Activated CD4-positive, alpha-beta T cell treated with anti-CD3 and anti-CD28 coated beads, Interleukin-2, Interleukin-6, amounts not matched to agents 100 ng/mL and 50 ng/mL, durations not matched to agents 16 hours and 8 hours (primary cell): ENCODE data around the gene DSP.

Source experiments
- DNase-seq: peaks from one replicate; pipeline ENCODE4 v3.0.0-alpha.2; 2020

DSP gene

GRCh38 chr6:7540595-7540994, 876 bp upstream of the DSP start:
- DNase-seq, result no peak

DNA sequence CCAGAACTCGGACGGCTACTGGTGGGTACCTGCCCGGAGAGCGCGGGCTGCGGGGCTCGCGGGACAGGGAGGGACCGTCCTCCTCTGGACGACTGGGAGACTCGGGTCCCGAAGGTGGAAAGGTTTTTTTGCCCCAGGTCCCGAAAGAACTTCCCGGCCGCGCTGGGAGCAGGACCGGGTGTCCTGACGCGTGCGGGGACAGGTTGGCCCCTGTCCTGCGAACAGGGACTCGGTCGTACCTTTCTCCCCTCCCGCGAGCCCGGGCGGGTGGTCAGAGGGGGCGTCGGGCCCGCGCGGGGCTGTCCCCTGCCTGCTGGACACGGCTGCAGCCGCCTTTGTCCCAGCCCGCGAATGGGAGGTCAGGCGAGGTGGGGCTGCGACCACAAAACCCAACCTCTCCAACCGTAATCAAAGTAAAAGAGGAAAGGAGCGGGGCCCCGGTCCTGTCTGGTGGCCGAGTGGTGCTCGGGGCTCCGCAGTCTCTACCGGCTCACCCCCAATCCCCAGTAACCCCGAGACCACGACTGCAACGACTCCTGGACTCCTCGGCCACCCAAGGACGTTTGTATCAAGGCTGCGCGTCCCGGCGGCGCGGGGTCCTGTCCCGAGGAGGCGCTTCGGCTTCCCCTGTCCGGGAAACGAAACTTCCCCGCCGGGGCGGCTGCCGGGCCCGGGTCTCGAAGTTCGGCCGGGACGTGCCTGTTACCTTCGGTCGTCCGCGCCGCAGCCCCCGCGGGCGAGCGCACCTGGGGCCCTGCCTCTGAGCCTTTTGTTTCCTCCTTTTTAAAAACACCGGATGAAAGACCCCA, 798 bp downstream of the DSP start:
- no peak for DNase-seq

- no peak for DNase-seq
Observed at GRCh38 chr6:7542874-7543624, 1.6 kb downstream of the DSP start.

GRCh38 chr6:7543789-7544424, 2.4 kb downstream of the DSP start:
- no peak for DNase-seq

GRCh38 chr6:7544597-7544996, 3.1 kb downstream of the DSP start:
- DNase-seq, result no peak

- DNase-seq, result no peak
Observed at GRCh38 chr6:7545316-7546019, 4.0 kb downstream of the DSP start.

- no peak for DNase-seq
Observed at GRCh38 chr6:7546020-7546369, 4.5 kb downstream of the DSP start.

DNA sequence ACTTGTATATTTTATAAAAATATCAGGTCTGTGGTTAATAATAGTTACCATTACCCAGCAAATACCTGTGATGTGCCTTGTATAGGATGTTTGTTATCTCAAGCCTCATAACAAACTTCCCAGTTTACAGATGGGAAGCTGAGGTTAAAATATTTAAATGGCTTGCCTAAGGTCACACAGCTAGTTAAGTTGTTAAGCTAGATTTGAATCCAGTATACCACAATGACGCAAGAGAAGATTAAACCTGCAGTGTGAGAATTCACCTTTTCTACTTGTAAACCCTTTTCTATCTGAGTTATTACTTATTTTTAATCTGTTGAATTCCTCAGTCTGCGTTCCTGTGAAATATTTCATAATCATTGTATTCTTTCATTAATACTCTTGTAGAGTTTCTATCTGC, 4.9 kb downstream of the DSP start:
- DNase-seq, result no peak

DNA sequence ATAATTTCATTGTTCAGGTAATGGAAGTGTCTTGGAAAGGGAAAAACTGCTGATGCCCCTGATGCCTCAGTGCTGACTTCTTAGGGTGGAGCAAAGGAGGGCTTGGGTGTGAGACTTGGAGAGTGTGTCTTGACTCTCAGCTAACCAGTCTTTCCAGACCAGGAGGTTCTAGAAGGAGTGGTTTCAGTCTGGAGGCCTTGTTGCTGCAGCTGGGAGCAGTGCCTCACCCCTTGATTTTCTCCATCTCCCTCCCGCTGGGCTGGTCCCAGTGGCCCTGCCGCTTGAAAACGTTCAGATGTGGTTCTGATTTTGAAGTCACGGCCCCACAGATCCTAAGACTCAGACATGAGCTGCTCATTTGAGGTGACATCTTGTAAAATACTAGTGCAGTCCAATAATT, 5.4 kb downstream of the DSP start:
- DNase-seq, result no peak

DNA sequence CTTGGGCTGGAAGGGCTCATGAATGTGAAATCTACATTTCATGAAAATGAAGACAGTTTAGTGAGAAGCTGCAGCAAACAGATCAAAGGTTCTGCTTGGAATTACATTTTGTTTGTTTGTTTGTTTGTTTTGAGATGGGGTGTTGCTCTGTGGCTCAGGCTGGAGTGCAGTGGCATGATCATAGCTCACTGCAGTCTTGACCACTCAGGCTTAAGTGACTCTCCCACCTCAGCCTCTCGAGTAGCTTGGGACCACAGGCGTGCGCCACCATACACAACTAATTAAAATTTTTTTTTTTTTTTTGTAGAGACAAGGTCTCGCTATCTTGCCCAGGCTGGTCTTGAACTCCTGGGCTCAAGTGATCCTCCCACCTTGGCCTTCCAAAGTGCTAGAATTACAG, 5.8 kb downstream of the DSP start:
- DNase-seq, result no peak

DNA sequence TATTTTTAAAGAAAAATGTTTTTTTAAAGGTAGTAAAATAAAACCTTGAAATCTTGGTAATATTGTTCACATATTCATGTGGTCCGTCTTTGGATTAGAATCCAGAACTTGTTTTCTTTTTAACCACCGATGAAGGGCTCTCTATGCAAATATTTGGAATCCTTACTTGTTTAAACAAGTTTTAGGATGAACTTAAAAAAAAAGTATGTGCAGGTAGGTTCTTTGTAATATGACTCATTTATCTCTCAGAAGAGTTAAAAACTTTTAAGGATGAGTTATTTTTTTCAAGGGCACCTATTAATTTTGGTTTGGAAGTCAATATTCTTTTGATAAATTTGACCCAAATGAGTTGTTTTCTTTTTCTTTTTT, 8.9 kb downstream of the DSP start:
- DNase-seq, result no peak

DNA sequence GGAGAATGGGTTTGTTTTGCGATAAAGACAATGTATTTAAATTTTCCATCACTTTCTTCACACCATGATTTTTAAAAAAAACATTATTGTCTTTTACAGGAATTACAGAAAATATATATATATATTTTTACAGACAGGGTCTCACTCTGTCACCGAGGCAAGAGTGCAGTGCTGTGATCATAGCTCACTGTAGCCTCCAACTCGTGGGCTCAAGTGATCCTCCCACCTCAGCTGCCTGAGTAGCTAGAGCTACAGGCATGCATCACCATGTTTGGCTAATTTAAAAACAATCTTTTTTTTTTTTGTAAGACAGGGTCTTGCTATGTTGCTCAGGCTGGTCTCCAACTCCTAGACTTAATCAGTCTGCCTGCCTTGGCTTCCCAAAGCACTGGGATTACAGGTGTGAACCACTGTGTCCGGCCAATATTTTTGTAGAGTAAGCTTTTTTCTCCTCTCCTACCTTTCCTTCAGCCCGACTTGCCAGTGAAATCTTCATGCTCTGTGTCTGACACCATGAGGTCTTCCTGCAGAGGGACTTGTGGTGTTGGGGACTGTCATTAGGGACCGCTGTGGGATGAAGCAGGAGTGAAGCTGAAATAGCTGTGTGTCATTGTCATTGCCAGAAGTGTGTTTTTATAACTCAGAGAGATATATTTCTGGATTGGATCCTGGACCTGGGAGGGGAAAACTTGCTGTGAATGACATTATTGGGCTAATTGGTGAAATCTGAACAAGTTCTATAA, 13.2 kb downstream of the DSP start:
- DNase-seq, result no peak

- no peak for DNase-seq
Observed at GRCh38 chr6:7555671-7556070, 14.2 kb downstream of the DSP start.

DNA sequence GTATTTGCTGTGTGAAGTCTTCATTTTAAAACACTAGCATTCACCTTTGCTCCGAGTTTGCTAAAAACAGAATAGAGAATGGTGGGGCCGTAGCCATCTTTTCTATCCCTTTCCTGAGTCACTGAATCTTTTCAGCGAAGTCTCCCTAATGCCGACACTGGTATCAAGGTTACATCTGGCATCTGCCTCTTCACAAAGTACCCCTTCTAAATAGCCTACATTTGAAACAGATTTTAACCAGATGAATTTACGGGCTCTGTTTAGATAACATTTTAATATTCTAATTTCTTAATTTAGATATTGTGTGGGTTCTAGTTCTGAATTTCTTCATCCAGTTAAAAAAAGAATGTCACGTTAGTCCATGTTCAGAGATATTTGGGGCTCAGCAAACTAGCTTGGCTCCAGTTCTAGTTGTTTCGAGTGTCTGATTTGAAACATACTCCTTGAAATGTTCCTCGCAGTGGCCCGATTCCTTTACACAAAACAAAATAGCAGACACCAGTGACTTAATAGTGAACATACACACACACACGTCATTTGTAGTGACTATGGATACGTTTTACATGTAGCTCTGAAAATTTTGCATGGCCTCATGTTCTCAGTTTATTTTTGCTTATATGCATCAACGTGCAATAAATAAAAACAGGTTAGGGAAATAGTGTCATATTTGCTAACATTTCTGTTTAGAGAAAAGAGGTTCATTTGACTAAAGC, 15.1 kb downstream of the DSP start:
- DNase-seq, result no peak

GRCh38 chr6:7557652-7558051, 16.2 kb downstream of the DSP start:
- no peak for DNase-seq

DNA sequence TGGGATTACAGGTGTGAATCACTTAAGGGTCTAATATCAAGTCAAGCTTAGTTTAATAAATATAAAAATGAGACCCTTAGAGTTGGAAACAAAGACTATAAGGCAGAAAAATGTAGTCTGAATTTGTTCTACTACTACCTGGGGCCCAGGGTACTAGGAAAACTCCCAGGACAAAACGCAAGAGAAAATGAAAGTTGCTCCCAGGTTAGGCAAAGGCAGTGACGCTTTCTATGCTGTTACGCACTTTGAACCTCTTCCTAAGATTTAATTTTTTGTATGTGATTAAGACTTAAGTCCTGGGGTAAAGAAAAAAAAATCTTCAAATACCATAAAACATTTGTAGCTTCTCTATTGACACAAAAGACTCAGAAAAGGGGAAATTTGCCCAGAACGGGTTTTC, 17.3 kb downstream of the DSP start:
- DNase-seq, result no peak

DNA sequence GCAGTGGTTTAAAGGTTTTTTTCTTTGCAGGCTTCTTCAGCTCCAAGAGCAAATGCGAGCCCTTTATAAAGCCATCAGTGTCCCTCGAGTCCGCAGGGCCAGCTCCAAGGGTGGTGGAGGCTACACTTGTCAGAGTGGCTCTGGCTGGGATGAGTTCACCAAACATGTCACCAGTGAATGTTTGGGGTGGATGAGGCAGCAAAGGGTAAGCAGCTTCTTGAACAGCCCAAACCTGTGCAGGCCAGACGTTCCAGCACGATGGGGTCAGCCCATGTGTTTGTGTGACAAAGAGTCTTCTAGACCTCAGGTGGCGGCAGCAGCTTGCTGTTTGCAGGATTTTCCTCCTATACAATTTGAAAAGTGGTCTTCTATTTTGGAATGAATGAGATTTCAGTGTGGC, 17.7 kb downstream of the DSP start:
- DNase-seq, result no peak

GRCh38 chr6:7559651-7560385, 18.3 kb downstream of the DSP start:
- DNase-seq, result no peak

DNA sequence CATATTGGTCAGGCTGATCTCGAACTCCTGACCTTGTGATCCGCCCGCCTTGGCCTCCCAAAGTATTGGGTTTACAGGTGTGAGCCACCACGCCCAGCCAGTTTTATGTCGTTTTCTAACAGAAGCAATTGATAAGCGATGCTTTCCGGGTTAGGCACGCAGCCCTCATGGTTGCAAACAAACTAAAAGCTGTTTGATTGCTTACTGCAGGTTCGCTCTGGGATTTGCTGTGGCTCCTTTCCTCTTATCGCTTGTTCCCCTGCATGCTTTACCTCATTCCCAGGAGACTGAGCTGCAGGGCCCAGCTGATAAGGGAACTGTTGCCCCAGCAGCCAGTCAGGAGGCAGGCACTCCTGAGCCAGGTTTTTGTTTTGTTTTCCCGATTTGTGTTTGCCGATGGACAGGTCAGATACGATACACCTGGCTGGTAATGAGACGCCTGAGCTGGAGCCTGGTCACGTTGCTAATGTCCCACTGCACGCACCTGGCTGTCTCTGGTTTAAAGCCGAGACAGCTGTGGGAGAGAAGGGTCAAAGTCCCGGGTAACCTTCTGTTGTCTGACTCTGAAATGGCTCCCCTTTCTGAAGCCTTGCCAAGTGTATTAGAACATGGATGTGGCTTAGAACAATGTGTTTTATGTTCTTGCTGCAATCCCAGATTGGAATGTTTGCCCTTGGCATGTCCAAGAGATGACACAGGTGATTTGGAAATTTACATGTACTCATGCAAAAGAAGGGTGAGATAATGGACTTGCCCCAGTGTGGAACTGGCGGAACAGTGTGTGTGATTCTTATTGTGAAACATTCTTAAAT, 19.9 kb downstream of the DSP start:
- DNase-seq, result no peak

- DNase-seq, result no peak
Observed at GRCh38 chr6:7562769-7563168, 21.3 kb downstream of the DSP start.

DNA sequence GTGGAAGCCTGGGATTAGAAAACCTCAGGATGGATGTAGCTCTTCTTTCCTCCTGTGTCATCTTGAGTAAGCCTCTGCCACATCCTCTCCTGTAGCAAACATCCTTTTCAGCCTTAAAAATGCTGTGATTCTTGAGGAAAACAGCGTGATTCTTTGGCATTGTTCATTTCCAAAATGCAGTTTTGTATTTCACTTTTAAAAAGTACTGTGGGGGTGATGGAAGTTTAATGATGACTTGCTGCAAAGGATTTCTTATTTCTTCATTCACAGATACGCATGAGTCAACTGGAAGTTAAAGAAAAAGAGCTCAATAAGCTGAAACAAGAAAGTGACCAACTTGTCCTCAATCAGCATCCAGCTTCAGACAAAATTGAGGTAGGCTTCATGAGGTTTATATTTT, 24.6 kb downstream of the DSP start:
- DNase-seq, result no peak
